Karpas-422 (cell line): Measurements from ENCODE around the gene TNFRSF21. TPM values are rescaled to one million over a fixed set of nuclear protein-coding genes. Genes with fewer than 3 reads are reported as not detected.
"Not testable (repeated sequence)": the region's sequence is repeated elsewhere in the genome, so short reads cannot be mapped to it uniquely, and the experiment has no call there.

ENCODE experiments used
- DNase-seq: peaks from one replicate; pipeline ENCODE4 v3.0.0-alpha.2; 2015
- H2AFZ ChIP-seq: fragments of 200-600 bp; sonication (generic); 2 replicates; pipeline ENCODE4 v1.6.1; 2014; ENCODE audit warnings: antibody characterized with exemption, low read length, mixed read lengths
- H3K27ac ChIP-seq: fragments of 200-600 bp; sonication (generic); 2 replicates; pipeline ENCODE4 v1.5.1; 2014; ENCODE audit warnings: mild to moderate bottlenecking, low read length, moderate library complexity
- H3K27me3 ChIP-seq: fragments of 200-600 bp; sonication (generic); 2 replicates; pipeline ENCODE4 v1.6.1; 2014; ENCODE audit warnings: low read length, mixed read lengths
- H3K36me3 ChIP-seq: fragments of 200-600 bp; sonication (generic); 2 replicates; pipeline ENCODE4 v1.6.1; 2014; ENCODE audit warnings: low read length, mixed read lengths; ENCODE audit not compliant: insufficient read depth
- H3K4me1 ChIP-seq: fragments of 200-600 bp; sonication (generic); 2 replicates; pipeline ENCODE4 v1.6.1; 2014; ENCODE audit warnings: mild to moderate bottlenecking, low read length, mixed read lengths
- H3K4me2 ChIP-seq: fragments of 200-600 bp; sonication (generic); 2 replicates; pipeline ENCODE4 v1.6.1; 2014; ENCODE audit warnings: low read length, low read depth, mild to moderate bottlenecking; ENCODE audit not compliant: poor library complexity, severe bottlenecking
- H3K4me3 ChIP-seq: fragments of 200-600 bp; sonication (generic); 2 replicates; pipeline ENCODE4 v1.5.1; 2014; ENCODE audit warnings: mild to moderate bottlenecking, antibody characterized with exemption, low read length, mixed read lengths
- H3K79me2 ChIP-seq: fragments of 200-600 bp; sonication (generic); 2 replicates; pipeline ENCODE4 v1.6.1; 2014; ENCODE audit warnings: mild to moderate bottlenecking, low read length, mixed read lengths
- H3K9ac ChIP-seq: fragments of 200-600 bp; sonication (generic); 2 replicates; pipeline ENCODE4 v1.6.0; 2014; ENCODE audit warnings: low read length
- H3K9me2 ChIP-seq: fragments of 200-600 bp; sonication (generic), shearing (Covaris generic); replicated peaks from 2 replicates; pipeline ENCODE4 v1.6.0; 2014; ENCODE audit warnings: mild to moderate bottlenecking, low read length, moderate library complexity; ENCODE audit not compliant: insufficient read depth
- H3K9me3 ChIP-seq: fragments of 300-700, 200-600 bp; sonication (generic); 2 replicates; pipeline ENCODE4 v1.6.1; 2014; ENCODE audit warnings: low read length, mixed read lengths
- H4K20me1 ChIP-seq: fragments of 200-600 bp; sonication (generic); 2 replicates; pipeline ENCODE4 v1.6.1; 2014; ENCODE audit warnings: mild to moderate bottlenecking, antibody characterized with exemption, low read length, low read depth; ENCODE audit not compliant: insufficient read depth
- total RNA-seq: library from RNA; depleted of rRNA; stranded (reverse); fragments of >200 nt; shearing (Covaris generic); gene quantifications from 2 replicates; pipeline ENCODE4 v1.2.3, GENCODE V29; 2014; ENCODE audit warnings: low replicate concordance

The TNFRSF21 gene
- total RNA-seq, 1 experiment from 2014 or later, result 0.07 TPM

GRCh38 chr6:47335466-47335865, 25.8 kb upstream of the TNFRSF21 start:
- Histone ChIP-seq H3K4me3 (no peak overlapping the region), H3K9ac (no peak overlapping the region)

DNA sequence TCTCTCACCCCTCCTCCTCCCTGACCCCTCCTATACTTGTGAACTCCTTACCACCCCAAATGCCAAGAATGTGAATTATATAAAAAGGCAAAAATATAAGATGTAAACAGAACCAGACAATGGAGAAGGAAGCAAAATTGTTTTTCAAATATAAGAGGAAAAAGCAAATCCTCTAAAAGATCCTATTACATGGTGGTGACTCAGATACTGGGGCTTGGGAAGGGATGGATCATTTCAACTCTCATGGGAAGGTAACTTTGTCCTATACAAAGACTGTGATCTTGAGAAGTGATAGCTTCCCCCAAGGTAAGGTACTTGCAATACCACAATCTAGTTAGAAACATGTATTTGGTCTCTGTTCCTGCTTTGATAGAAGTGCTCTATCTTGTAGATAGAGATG, 24.6 kb upstream of the TNFRSF21 start:
- Histone ChIP-seq H3K9me2 (no peaks in the 10 kb centered on the region), H4K20me1 (no peaks in the 10 kb centered on the region), H2AFZ (no peak overlapping the region), H3K4me1 (peaks cover 9% of the 10 kb centered on the region), H3K9me3 (no peaks in the 10 kb centered on the region), H3K79me2 (no peaks in the 10 kb centered on the region), H3K4me3 (no peak overlapping the region), H3K36me3 (no peaks in the 10 kb centered on the region), H3K27ac (no peak overlapping the region), H3K9ac (no peak overlapping the region), H3K4me2 (no peak overlapping the region), H3K27me3 (0 out of 2 replicates have a peak, but pooled peaks cover 2% of the 10 kb centered on the region)
- DNase-seq, result no peak

More at GRCh38 chr6:47335466-47335865, 25.8 kb upstream of the TNFRSF21 start:
- Histone ChIP-seq H3K9me2 (no peaks in the 10 kb centered on the region), H3K4me2 (no peak overlapping the region), H3K27ac (no peak overlapping the region), H2AFZ (peak overlapping the region; percentile 21; the same call in 1 of the 2 replicates), H3K27me3 (0 out of 2 replicates have a peak, but pooled peaks cover 2% of the 10 kb centered on the region), H3K4me1 (peaks cover 9% of the 10 kb centered on the region), H3K36me3 (no peaks in the 10 kb centered on the region), H4K20me1 (no peaks in the 10 kb centered on the region), H3K9me3 (no peaks in the 10 kb centered on the region), H3K79me2 (no peaks in the 10 kb centered on the region)
- DNase-seq, result peak; percentile 55

DNA sequence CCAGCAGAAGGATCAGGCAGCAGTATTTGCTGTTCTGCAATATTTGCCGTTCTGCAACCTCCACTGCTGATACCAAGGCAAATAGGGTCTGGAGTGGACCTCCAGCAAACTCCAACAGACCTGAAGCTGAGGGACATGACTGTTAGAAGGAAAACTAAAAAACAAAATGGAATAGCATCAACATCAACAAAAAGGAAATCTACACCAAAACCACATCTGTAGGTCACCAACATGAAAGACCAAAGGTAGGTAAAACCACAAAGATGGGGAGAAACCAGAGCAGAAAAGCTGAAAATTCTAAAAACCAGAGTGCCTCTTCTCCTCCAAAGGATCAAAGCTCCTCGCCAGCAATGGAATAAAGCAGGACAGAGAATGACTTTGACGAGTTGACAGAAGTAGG, 18.9 kb upstream of the TNFRSF21 start:
- not testable (repeated sequence) for H3K27me3 ChIP-seq, H2AFZ ChIP-seq, H3K36me3 ChIP-seq, H3K4me1 ChIP-seq, H4K20me1 ChIP-seq, H3K27ac ChIP-seq, H3K4me2 ChIP-seq, H3K9me2 ChIP-seq, H3K4me3 ChIP-seq, H3K79me2 ChIP-seq, H3K9ac ChIP-seq, DNase-seq, H3K9me3 ChIP-seq

- H3K9ac ChIP-seq, DNase-seq, H3K4me2 ChIP-seq, H3K4me1 ChIP-seq, H3K9me2 ChIP-seq, H3K4me3 ChIP-seq, H3K79me2 ChIP-seq, H3K9me3 ChIP-seq, H4K20me1 ChIP-seq, H2AFZ ChIP-seq, H3K36me3 ChIP-seq, H3K27me3 ChIP-seq, H3K27ac ChIP-seq: not testable (repeated sequence)
Observed at GRCh38 chr6:47328139-47328538, 18.4 kb upstream of the TNFRSF21 start.

GRCh38 chr6:47323887-47324286, 14.2 kb upstream of the TNFRSF21 start:
- Histone ChIP-seq H3K36me3 (no peaks in the 10 kb centered on the region), H3K79me2 (no peaks in the 10 kb centered on the region), H2AFZ (no peak overlapping the region), H3K9ac (no peak overlapping the region), H4K20me1 (no peaks in the 10 kb centered on the region), H3K27ac (no peak overlapping the region), H3K9me2 (no peaks in the 10 kb centered on the region), H3K4me3 (no peak overlapping the region), H3K4me1 (no peaks in the 10 kb centered on the region), H3K27me3 (no peaks in the 10 kb centered on the region), H3K9me3 (no peaks in the 10 kb centered on the region), H3K4me2 (no peak overlapping the region)
- DNase-seq, result no peak

DNA sequence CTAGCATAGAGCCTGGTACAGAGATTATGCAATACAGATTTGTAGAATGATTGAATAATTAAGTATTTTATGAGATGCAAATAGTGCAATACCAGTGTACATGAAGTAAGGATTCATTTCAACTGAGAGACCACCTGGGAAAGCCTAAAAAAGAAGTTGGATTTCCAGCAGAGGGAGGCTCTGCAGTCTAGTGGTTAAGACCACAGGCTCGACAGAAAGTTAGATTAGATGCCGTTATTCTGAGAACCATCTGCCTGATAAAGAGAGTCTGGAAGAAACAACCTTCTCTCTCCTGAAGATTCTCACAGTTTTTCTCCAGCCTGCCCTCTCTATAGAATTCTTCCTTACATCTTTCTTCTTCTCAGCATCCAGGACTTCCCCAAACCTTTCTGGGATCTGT, 13.6 kb upstream of the TNFRSF21 start:
- Histone ChIP-seq H3K4me3 (no peak overlapping the region), H3K4me1 (no peaks in the 10 kb centered on the region), H3K9me2 (no peaks in the 10 kb centered on the region), H3K27ac (no peak overlapping the region), H3K79me2 (no peaks in the 10 kb centered on the region), H3K9ac (no peak overlapping the region), H2AFZ (no peak overlapping the region), H4K20me1 (no peaks in the 10 kb centered on the region), H3K4me2 (no peak overlapping the region), H3K27me3 (no peaks in the 10 kb centered on the region), H3K36me3 (no peaks in the 10 kb centered on the region), H3K9me3 (no peaks in the 10 kb centered on the region)
- no peak for DNase-seq

DNA sequence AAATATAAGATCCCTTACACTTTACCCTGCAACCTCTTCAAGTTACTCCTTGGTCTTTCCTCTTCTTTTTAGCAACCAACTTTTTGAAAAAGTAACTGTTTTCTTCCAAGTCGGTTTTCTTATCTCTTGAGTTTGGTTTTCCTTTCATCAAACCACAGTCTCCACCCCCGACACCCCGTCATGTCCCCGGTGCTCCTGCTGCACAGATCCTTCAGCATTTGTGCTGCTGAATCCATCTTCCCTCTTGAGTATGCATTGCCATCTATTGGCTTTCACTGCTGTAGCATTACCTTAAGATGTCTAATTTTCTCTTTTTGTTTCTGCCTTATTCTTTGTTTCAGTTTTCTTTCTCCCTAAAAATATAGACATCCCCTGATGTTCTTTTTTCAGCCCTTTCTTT, 11.9 kb upstream of the TNFRSF21 start:
- H3K9me3 ChIP-seq, result no peaks in the 10 kb centered on the region
- DNase-seq, result no peak
- H3K27ac ChIP-seq, result no peak overlapping the region
- H3K27me3 ChIP-seq, result no peaks in the 10 kb centered on the region
- no peak overlapping the region for H3K9ac ChIP-seq
- no peaks in the 10 kb centered on the region for H4K20me1 ChIP-seq
- no peaks in the 10 kb centered on the region for H3K4me1 ChIP-seq
- no peak overlapping the region for H3K4me3 ChIP-seq
- H2AFZ ChIP-seq, result no peak overlapping the region
- H3K9me2 ChIP-seq, result no peaks in the 10 kb centered on the region
- H3K4me2 ChIP-seq, result no peak overlapping the region
- H3K79me2 ChIP-seq, result no peaks in the 10 kb centered on the region
- H3K36me3 ChIP-seq, result no peaks in the 10 kb centered on the region

- no peak overlapping the region for H3K4me3 ChIP-seq
- H3K79me2 ChIP-seq, result no peaks in the 10 kb centered on the region
- H3K27ac ChIP-seq, result no peak overlapping the region
- DNase-seq, result no peak
- H3K9me2 ChIP-seq, result no peaks in the 10 kb centered on the region
- H2AFZ ChIP-seq, result no peak overlapping the region
- H3K4me2 ChIP-seq, result no peak overlapping the region
- H3K4me1 ChIP-seq, result no peaks in the 10 kb centered on the region
- H3K9ac ChIP-seq, result no peak overlapping the region
- H3K9me3 ChIP-seq, result no peaks in the 10 kb centered on the region
- no peaks in the 10 kb centered on the region for H3K36me3 ChIP-seq
- H3K27me3 ChIP-seq, result no peaks in the 10 kb centered on the region
- H4K20me1 ChIP-seq, result no peaks in the 10 kb centered on the region
Observed at GRCh38 chr6:47319867-47320266, 10.2 kb upstream of the TNFRSF21 start.

GRCh38 chr6:47319382-47319781, 9.7 kb upstream of the TNFRSF21 start:
- Histone ChIP-seq H3K27me3 (no peaks in the 10 kb centered on the region), H3K4me3 (no peak overlapping the region), H3K9ac (no peak overlapping the region), H3K9me3 (no peaks in the 10 kb centered on the region), H2AFZ (no peak overlapping the region), H3K36me3 (no peaks in the 10 kb centered on the region), H3K4me2 (no peak overlapping the region), H3K79me2 (no peaks in the 10 kb centered on the region), H3K9me2 (no peaks in the 10 kb centered on the region), H4K20me1 (no peaks in the 10 kb centered on the region), H3K4me1 (no peaks in the 10 kb centered on the region), H3K27ac (no peak overlapping the region)
- DNase-seq, result no peak
